Kidney epithelial cell (primary cell): ENCODE measurements around the gene HK1. TPM values are rescaled to one million over a fixed set of nuclear protein-coding genes. Genes with fewer than 3 reads are reported as not detected.
"Not testable (repeated sequence)": the region's sequence is repeated elsewhere in the genome, so short reads cannot be mapped to it uniquely, and the experiment has no call there.

Experiments
- DNase-seq: peaks from one replicate; pipeline ENCODE4 v3.0.0-alpha.2; 2010; ENCODE audit warnings: low read depth
- H3K27me3 ChIP-seq: 2 replicates; pipeline ENCODE4 v1.6.0; 2011; ENCODE audit warnings: low read length; ENCODE audit not compliant: control insufficient read depth, insufficient read depth
- H3K36me3 ChIP-seq: 2 replicates; pipeline ENCODE4 v1.5.1; 2011; ENCODE audit warnings: low read length; ENCODE audit not compliant: control insufficient read depth, insufficient read depth
- H3K4me3 ChIP-seq: 2 replicates; pipeline ENCODE4 v1.5.1; 2011; ENCODE audit warnings: low read depth, mild to moderate bottlenecking, control low read depth, low read length
- CTCF ChIP-seq: IDR thresholded peaks from 2 replicates; pipeline ENCODE4 v1.5.1; 2011; ENCODE audit warnings: mild to moderate bottlenecking, moderate library complexity, low read length, control low read depth, inconsistent platforms; ENCODE audit not compliant: insufficient read depth, poor library complexity, severe bottlenecking
- total RNA-seq: library from RNA; depleted of rRNA; stranded (reverse); fragments of >200 nt; gene quantifications from 2 replicates; pipeline ENCODE4 v1.2.3, GENCODE V29; 2015

The HK1 gene
- total RNA-seq, 1 donor from 2014 or later, result 81.7 TPM

- TF ChIP-seq CTCF, result no peak
- no peak for DNase-seq
- Histone ChIP-seq H3K36me3 (no peaks in the 10 kb centered on the region), H3K4me3 (no peak overlapping the region), H3K27me3 (no peaks in the 10 kb centered on the region)
Observed at GRCh38 chr10:69306421-69306820, 28.1 kb downstream of the HK1 start.

- Histone ChIP-seq H3K36me3 (no peaks in the 10 kb centered on the region), H3K27me3 (no peaks in the 10 kb centered on the region), H3K4me3 (no peak overlapping the region)
- TF ChIP-seq CTCF, result no peak
- no peak for DNase-seq
Observed at GRCh38 chr10:69307434-69307833, 29.1 kb downstream of the HK1 start.

GRCh38 chr10:69308304-69308703 lies 30.0 kb downstream of the HK1 start:
- H3K36me3 ChIP-seq, H3K27me3 ChIP-seq, H3K4me3 ChIP-seq, DNase-seq: not testable (repeated sequence)

GRCh38 chr10:69311309-69311708 lies 33.0 kb downstream of the HK1 start:
- H3K36me3 ChIP-seq, result no peaks in the 10 kb centered on the region
- no peaks in the 10 kb centered on the region for H3K27me3 ChIP-seq
- H3K4me3 ChIP-seq, result no peak overlapping the region
- no peak for DNase-seq
- no peak for TF ChIP-seq CTCF

- Histone ChIP-seq H3K4me3 (no peak overlapping the region), H3K27me3 (no peaks in the 10 kb centered on the region), H3K36me3 (no peaks in the 10 kb centered on the region)
- TF ChIP-seq CTCF, result no peak
- DNase-seq, result no peak
Observed at GRCh38 chr10:69312528-69312927, 34.2 kb downstream of the HK1 start.

GRCh38 chr10:69315100-69315542 lies 36.8 kb downstream of the HK1 start:
- Histone ChIP-seq H3K36me3 (no peaks in the 10 kb centered on the region), H3K27me3 (no peaks in the 10 kb centered on the region), H3K4me3 (no peak overlapping the region)
- no peak for DNase-seq
- no peak for TF ChIP-seq CTCF
